Glutamatergic neuron (in vitro differentiated cells): ENCODE results near the gene LRRC45. TPM values are rescaled to one million over a fixed set of nuclear protein-coding genes. Genes with fewer than 3 reads are reported as not detected.

Experiments used
- DNase-seq: peaks from one replicate; pipeline ENCODE4 v3.0.0; 2022
- H3K27ac Mint-ChIP-seq: one replicate; pipeline ENCODE4 v1.8.0; 2020; ENCODE audit warnings: mild to moderate bottlenecking, mixed read lengths, inconsistent platforms; ENCODE audit not compliant: unreplicated experiment
- H3K27me3 Mint-ChIP-seq: one replicate; pipeline ENCODE4 v1.8.0; 2020; ENCODE audit warnings: mild to moderate bottlenecking, moderate library complexity, mixed read lengths, inconsistent platforms; ENCODE audit not compliant: unreplicated experiment
- H3K36me3 Mint-ChIP-seq: one replicate; pipeline ENCODE4 v1.8.0; 2020; ENCODE audit warnings: mild to moderate bottlenecking, mixed read lengths, inconsistent platforms; ENCODE audit not compliant: unreplicated experiment
- H3K4me1 Mint-ChIP-seq: one replicate; pipeline ENCODE4 v1.8.0; 2020; ENCODE audit warnings: mild to moderate bottlenecking, low read depth, mixed read lengths, inconsistent platforms; ENCODE audit not compliant: unreplicated experiment
- H3K4me3 Mint-ChIP-seq: one replicate; pipeline ENCODE4 v1.8.0; 2020; ENCODE audit warnings: mild to moderate bottlenecking, mixed read lengths, inconsistent platforms; ENCODE audit not compliant: unreplicated experiment
- H3K9me3 Mint-ChIP-seq: one replicate; pipeline ENCODE4 v1.8.0; 2020; ENCODE audit warnings: mild to moderate bottlenecking, moderate library complexity, mixed read lengths, inconsistent platforms; ENCODE audit not compliant: unreplicated experiment
- total RNA-seq: library from RNA; stranded (reverse); fragmentation: NEBNext Ultra II Directional; extraction: Animal tissue kit (Norgen Biotek cat#: 25700); gene quantifications from one replicate; pipeline ENCODE4 v1.2.1, GENCODE V29; 2021; ENCODE audit not compliant: unreplicated experiment
- TF ChIP-seq, protein P1 (sequence below): fragments of 200-600 bp; sonication (generic); IDR thresholded peaks from one replicate; pipeline ENCODE4 v1.5.0; 2021; ENCODE audit not compliant: partially characterized antibody, unreplicated experiment

Gene LRRC45
- total RNA-seq, 1 donor from 2014 or later: 29.6 TPM

- DNase-seq: no peak
- no peak overlapping the region for H3K27ac Mint-ChIP-seq
- H3K9me3 Mint-ChIP-seq: peaks cover 8% of the 10 kb centered on the region
- H3K27me3 Mint-ChIP-seq: peaks cover 5% of the 10 kb centered on the region
- no peaks in the 10 kb centered on the region for H3K4me1 Mint-ChIP-seq
- H3K36me3 Mint-ChIP-seq: no peaks in the 10 kb centered on the region
- TF ChIP-seq, protein P1, sequence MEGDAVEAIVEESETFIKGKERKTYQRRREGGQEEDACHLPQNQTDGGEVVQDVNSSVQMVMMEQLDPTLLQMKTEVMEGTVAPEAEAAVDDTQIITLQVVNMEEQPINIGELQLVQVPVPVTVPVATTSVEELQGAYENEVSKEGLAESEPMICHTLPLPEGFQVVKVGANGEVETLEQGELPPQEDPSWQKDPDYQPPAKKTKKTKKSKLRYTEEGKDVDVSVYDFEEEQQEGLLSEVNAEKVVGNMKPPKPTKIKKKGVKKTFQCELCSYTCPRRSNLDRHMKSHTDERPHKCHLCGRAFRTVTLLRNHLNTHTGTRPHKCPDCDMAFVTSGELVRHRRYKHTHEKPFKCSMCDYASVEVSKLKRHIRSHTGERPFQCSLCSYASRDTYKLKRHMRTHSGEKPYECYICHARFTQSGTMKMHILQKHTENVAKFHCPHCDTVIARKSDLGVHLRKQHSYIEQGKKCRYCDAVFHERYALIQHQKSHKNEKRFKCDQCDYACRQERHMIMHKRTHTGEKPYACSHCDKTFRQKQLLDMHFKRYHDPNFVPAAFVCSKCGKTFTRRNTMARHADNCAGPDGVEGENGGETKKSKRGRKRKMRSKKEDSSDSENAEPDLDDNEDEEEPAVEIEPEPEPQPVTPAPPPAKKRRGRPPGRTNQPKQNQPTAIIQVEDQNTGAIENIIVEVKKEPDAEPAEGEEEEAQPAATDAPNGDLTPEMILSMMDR: no peak
- H3K4me3 Mint-ChIP-seq: no peak overlapping the region
Observed at GRCh38 chr17:82079001-82079677, 56.0 kb downstream of the LRRC45 start.

GRCh38 chr17:82080048-82080788 is 57.1 kb downstream of the LRRC45 start:
- TF ChIP-seq, protein P1: no peak
- H3K27me3 Mint-ChIP-seq: peaks cover 5% of the 10 kb centered on the region
- no peak for DNase-seq
- no peaks in the 10 kb centered on the region for H3K36me3 Mint-ChIP-seq
- no peaks in the 10 kb centered on the region for H3K4me1 Mint-ChIP-seq
- peak overlapping the region; percentile 15 for H3K4me3 Mint-ChIP-seq
- H3K9me3 Mint-ChIP-seq: peaks cover 8% of the 10 kb centered on the region
- no peak overlapping the region for H3K27ac Mint-ChIP-seq

Other genes with a start within 250 kb of the LRRC45 start
- 6.7 TPM for gene GCGR, start 219.2 kb upstream of the LRRC45 start, total RNA-seq
- 218 TPM for gene MCRIP1, start 190.0 kb upstream of the LRRC45 start, total RNA-seq
- gene PPP1R27, start 188.3 kb upstream of the LRRC45 start, total RNA-seq: 0.81 TPM
- gene P4HB, start 162.8 kb upstream of the LRRC45 start, total RNA-seq: 259 TPM
- 432 TPM for gene ARHGDIA, start 152.0 kb upstream of the LRRC45 start, total RNA-seq
- 80.6 TPM for gene ALYREF, start 131.7 kb upstream of the LRRC45 start, total RNA-seq
- gene ANAPC11, start 131.6 kb upstream of the LRRC45 start, total RNA-seq: 118 TPM
- gene NPB, start 121.1 kb upstream of the LRRC45 start, total RNA-seq: 0.96 TPM
- 63.0 TPM for gene PCYT2, start 111.9 kb upstream of the LRRC45 start, total RNA-seq
- gene SIRT7, start 105.1 kb upstream of the LRRC45 start, total RNA-seq: 38.7 TPM
- 30.6 TPM for gene MAFG, start 95.6 kb upstream of the LRRC45 start, total RNA-seq
- 68.1 TPM for gene PYCR1, start 86.0 kb upstream of the LRRC45 start, total RNA-seq
- 0.69 TPM for gene MYADML2, start 76.1 kb upstream of the LRRC45 start, total RNA-seq
- 39.8 TPM for gene NOTUM, start 62.1 kb upstream of the LRRC45 start, total RNA-seq
- 51.7 TPM for gene ASPSCR1, start 45.7 kb upstream of the LRRC45 start, total RNA-seq
- gene CENPX, start 427 bp upstream of the LRRC45 start, total RNA-seq: 59.9 TPM
- 46.0 TPM for gene RAC3, start 8.4 kb downstream of the LRRC45 start, total RNA-seq
- 89.5 TPM for gene DCXR, start 14.4 kb downstream of the LRRC45 start, total RNA-seq
- 50.8 TPM for gene RFNG, start 28.5 kb downstream of the LRRC45 start, total RNA-seq
- gene GPS1, start 28.6 kb downstream of the LRRC45 start, total RNA-seq: 115 TPM
- gene DUS1L, start 42.5 kb downstream of the LRRC45 start, total RNA-seq: 122 TPM
- gene FASN, start 74.9 kb downstream of the LRRC45 start, total RNA-seq: 439 TPM
- gene CCDC57, start 189.5 kb downstream of the LRRC45 start, total RNA-seq: 40.7 TPM
- 15.6 TPM for gene SLC16A3, start 205.7 kb downstream of the LRRC45 start, total RNA-seq